ENCODE results near the gene CST7.

Gene CST7

GRCh38 chr20:24950836-24951525, 1.9 kb downstream of the CST7 start:
- no peak for DNase-seq (ENCODE audit: low spot score)

- DNase-seq (ENCODE audit: low spot score), result no peak
Observed at GRCh38 chr20:24951536-24952083, 2.5 kb downstream of the CST7 start.

GRCh38 chr20:24952376-24953208, 3.5 kb downstream of the CST7 start:
- no peak for DNase-seq (ENCODE audit: low spot score)

GRCh38 chr20:24953209-24953575, 4.1 kb downstream of the CST7 start:
- DNase-seq (ENCODE audit: low spot score), result no peak

GRCh38 chr20:24953621-24954133, 4.6 kb downstream of the CST7 start:
- no peak for DNase-seq (ENCODE audit: low spot score)

- DNase-seq (ENCODE audit: low spot score), result no peak
Observed at GRCh38 chr20:24954151-24954550, 5.1 kb downstream of the CST7 start.

- no peak for DNase-seq (ENCODE audit: low spot score)
Observed at GRCh38 chr20:24954566-24954965, 5.5 kb downstream of the CST7 start.

- DNase-seq (ENCODE audit: low spot score), result no peak
Observed at GRCh38 chr20:24955045-24955444, 6.0 kb downstream of the CST7 start.

GRCh38 chr20:24956001-24956841, 7.2 kb downstream of the CST7 start:
- DNase-seq (ENCODE audit: low spot score), result no peak

- DNase-seq (ENCODE audit: low spot score), result no peak
Observed at GRCh38 chr20:24957326-24958016, 8.4 kb downstream of the CST7 start.

- no peak for DNase-seq (ENCODE audit: low spot score)
Observed at GRCh38 chr20:24958506-24959385, 9.7 kb downstream of the CST7 start.

GRCh38 chr20:24959591-24960301, 10.7 kb downstream of the CST7 start:
- DNase-seq (ENCODE audit: low spot score), result no peak

- DNase-seq (ENCODE audit: low spot score), result no peak
Observed at GRCh38 chr20:24960302-24960801, 11.3 kb downstream of the CST7 start.

- no peak for DNase-seq (ENCODE audit: low spot score)
Observed at GRCh38 chr20:24960861-24961260, 11.8 kb downstream of the CST7 start.

GRCh38 chr20:24961384-24962181, 12.5 kb downstream of the CST7 start:
- no peak for DNase-seq (ENCODE audit: low spot score)

GRCh38 chr20:24962182-24962492, 13.1 kb downstream of the CST7 start:
- no peak for DNase-seq (ENCODE audit: low spot score)

- no peak for DNase-seq (ENCODE audit: low spot score)
Observed at GRCh38 chr20:24962510-24962909, 13.4 kb downstream of the CST7 start.

- DNase-seq (ENCODE audit: low spot score), result no peak
Observed at GRCh38 chr20:24963672-24964505, 14.8 kb downstream of the CST7 start.

Data from iPS-NIHi11 (cell line).